ENCODE measurements around the gene TPPP2. TPM values are rescaled to one million over a fixed set of nuclear protein-coding genes. Genes with fewer than 3 reads are reported as not detected.

Gene TPPP2
- total RNA-seq, 2 donors from 2014 or later, result 1.3 TPM; not detected in 1

DNA sequence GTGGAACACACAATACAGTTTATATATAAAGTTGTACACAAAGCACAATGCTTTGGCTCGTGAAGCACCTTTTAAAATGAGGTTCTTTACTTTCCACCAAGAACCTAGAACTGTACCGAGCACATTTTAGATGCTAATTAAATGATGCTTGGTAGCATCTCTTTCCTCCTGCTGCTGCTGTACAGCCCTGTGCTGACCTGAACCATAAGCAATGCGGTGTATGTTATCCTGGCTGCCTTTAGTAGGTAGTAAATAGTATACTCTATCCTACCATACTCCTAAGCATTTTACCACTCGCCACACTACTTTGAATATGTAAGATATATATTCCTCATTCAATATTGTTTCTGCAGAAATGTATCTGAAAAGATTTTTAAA, 24.7 kb downstream of the TPPP2 start:
- no peaks in the 10 kb centered on the region for H3K36me3 ChIP-seq (replicated peaks in 1 of 2; ENCODE audit: insufficient read depth in 1 of 2, low read depth in 2 of 2)
- peak overlapping the region in 3 of 4 donors; percentile 51 to 76 (median 59) for H3K27ac ChIP-seq
- H3K4me1 ChIP-seq, result peaks cover 38% of the 10 kb centered on the region
- no peaks in the 10 kb centered on the region for H3K9me3 ChIP-seq
- intact Hi-C loops (cut with DNase I), result no loop called here
- H3K27me3 ChIP-seq, result no peaks in the 10 kb centered on the region
- TF ChIP-seq POLR2A (IDR thresholded peaks at IDR 0.05), result no peak
- TF ChIP-seq, protein P1, sequence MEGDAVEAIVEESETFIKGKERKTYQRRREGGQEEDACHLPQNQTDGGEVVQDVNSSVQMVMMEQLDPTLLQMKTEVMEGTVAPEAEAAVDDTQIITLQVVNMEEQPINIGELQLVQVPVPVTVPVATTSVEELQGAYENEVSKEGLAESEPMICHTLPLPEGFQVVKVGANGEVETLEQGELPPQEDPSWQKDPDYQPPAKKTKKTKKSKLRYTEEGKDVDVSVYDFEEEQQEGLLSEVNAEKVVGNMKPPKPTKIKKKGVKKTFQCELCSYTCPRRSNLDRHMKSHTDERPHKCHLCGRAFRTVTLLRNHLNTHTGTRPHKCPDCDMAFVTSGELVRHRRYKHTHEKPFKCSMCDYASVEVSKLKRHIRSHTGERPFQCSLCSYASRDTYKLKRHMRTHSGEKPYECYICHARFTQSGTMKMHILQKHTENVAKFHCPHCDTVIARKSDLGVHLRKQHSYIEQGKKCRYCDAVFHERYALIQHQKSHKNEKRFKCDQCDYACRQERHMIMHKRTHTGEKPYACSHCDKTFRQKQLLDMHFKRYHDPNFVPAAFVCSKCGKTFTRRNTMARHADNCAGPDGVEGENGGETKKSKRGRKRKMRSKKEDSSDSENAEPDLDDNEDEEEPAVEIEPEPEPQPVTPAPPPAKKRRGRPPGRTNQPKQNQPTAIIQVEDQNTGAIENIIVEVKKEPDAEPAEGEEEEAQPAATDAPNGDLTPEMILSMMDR (IDR thresholded peaks at IDR 0.05), result no peak
- H3K4me3 ChIP-seq, result no peak overlapping the region
- DNase-seq, result no peak
- 51 to 69% methylated on average over 4 of the region's 4 CpGs for WGBS, 2 donors
- no peak for ATAC-seq

DNA sequence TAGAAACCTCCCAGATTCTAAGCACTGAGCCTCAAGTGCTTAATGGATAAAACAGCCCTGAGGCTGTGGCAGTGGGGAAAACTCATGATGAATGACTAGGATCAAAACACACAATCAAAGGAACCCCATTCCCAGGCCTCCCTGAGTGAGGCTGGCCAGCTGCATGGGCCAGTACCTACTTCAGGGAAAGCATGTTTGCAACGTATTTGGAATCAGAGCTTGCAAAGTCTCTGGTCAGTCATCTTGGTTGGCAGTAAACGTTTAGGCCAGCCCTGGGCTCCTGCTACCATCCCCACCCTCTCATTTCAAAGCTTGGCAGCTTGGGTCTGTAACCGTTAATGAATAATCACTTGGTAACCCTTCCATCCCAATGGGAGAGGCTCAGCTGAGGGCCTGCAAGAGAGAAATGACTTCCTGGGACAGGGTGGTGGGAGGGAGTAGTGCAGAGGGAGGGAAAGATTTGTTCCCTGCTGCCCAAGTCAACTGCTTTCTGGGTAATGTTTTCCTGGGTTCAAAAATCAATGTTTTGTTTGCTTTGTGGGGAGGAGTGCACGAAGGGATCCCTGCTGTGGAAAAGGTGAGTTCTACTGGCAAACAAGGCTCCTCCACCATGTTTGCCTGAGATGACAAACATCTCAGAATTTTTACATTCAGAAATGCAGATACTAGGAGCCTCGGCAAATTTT, 25.6 kb downstream of the TPPP2 start:
- no peaks in the 10 kb centered on the region for H3K36me3 ChIP-seq (replicated peaks in 1 of 2; ENCODE audit: insufficient read depth in 1 of 2, low read depth in 2 of 2)
- peaks cover 39% of the 10 kb centered on the region for H3K4me1 ChIP-seq
- H3K9me3 ChIP-seq, result no peaks in the 10 kb centered on the region
- ATAC-seq (peak; percentile 75), DNase-seq (peak in 3 of 4 donors; percentile 29 to 50 (median 45))
- intact Hi-C loops (cut with DNase I), result no loop called here
- no peak overlapping the region for H3K4me3 ChIP-seq
- H3K27ac ChIP-seq, result peak overlapping the region in 3 of 4 donors; percentile 14 to 76 (median 59)
- WGBS, 2 donors, result 24 to 25% methylated on average over 5 of the region's 5 CpGs
- H3K27me3 ChIP-seq, result no peaks in the 10 kb centered on the region
- TF ChIP-seq, protein P1 (IDR thresholded peaks at IDR 0.05), result peak in 2 of 7 experiments; percentile 10 to 18
- no peak for TF ChIP-seq POLR2A (IDR thresholded peaks at IDR 0.05)

DNA sequence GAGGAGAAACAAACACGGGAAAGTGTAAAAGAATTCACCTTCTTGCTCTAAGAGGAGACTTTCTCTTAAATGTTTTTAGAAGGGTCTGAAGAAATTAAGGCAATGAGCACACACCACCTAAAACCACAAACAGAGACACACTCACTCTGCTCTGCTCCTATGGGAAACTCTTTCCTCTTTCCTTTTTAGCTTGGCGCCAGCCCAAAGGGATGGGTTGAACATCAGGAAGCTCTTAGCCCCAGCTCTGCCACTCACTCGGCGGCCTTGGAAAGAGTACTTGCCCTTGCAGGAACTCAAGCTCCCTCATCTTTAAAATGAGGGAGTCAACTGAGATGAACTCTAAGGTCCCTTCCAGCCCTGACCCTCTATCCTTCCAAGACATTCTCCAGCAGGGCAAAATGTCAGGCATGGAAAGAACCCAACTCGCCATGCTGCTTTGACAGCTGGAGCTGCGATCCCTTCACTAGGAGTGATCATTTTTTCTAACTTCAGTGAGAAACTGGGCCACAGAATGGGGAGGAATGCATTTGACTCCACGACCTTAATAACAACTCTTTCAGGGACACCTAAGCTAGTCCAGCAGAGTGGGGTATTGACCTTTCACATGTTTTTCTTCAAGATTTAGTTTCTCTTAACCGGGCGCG, 26.6 kb downstream of the TPPP2 start:
- no peak for DNase-seq
- 76 to 82% methylated on average over 10 of the region's 10 CpGs for WGBS, 2 donors

DNA sequence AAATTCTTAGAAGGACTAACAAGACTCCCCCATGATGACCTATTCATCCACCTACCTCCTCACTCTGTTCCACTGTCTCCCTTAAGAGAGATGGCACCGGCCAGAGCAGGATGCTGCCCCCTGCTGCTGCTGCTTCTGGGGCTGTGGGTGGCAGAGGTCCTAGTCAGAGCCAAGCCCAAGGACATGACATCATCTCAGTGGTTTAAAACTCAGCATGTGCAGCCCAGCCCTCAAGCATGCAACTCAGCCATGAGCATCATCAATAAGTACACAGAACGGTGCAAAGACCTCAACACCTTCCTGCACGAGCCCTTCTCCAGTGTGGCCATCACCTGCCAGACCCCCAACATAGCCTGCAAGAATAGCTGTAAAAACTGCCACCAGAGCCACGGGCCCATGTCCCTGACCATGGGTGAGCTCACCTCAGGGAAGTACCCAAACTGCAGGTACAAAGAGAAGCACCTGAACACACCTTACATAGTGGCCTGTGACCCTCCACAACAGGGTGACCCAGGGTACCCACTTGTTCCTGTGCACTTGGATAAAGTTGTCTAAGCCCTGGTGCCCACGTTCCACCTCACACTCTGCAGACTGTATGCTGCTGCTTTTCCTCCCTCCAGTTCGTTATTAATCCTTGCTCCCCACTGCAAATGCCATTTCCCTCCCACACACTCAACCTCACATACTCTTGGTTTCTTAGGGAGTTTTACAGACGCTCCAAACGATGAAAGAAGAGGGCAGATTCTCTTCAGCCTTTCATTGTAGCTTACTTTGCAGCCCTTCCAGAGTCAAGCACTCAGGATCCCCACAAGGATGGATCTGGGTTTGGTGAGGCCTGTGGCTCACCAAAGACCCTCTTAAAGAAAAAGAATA, 28.0 kb downstream of the TPPP2 start, which contains the start of gene RNASE8:
RNASE8 (plus strand) TSS at position 20 of the 873 bp plus-strand sequence; CDS start at position 91, 71 bp downstream.
- intact Hi-C loops (cut with DNase I), result no loop called here
- Histone ChIP-seq H3K9me3 (no peaks in the 10 kb centered on the region), H3K4me3 (no peak within 1 kb of the TSS), H3K27me3 (no peaks in the 10 kb centered on the region), H3K27ac (peak within 1 kb of the TSS in 2 of 4 donors; percentile 47 to 76), H3K4me1 (peaks cover 54% of the 10 kb centered on the region), H3K36me3 (replicated peaks in 1 of 2; ENCODE audit: insufficient read depth in 1 of 2, low read depth in 2 of 2) (no peaks in the 10 kb centered on the region)
- no peak for DNase-seq
- ATAC-seq, result no peak
- TF ChIP-seq, protein P1 (IDR thresholded peaks at IDR 0.05), result no peak
- TF ChIP-seq POLR2A (IDR thresholded peaks at IDR 0.05), result no peak
- WGBS, 2 donors, result 70 to 75% methylated on average over 6 to 8 of the region's 8 CpGs

More for the DNA sequence above, 26.6 kb downstream of the TPPP2 start:
- H3K27me3 ChIP-seq, result no peaks in the 10 kb centered on the region
- TF ChIP-seq, protein P1 (IDR thresholded peaks at IDR 0.05), result no peak
- TF ChIP-seq POLR2A (IDR thresholded peaks at IDR 0.05), result no peak
- peak overlapping the region in 2 of 4 donors; percentile 47 to 76 for H3K27ac ChIP-seq
- ATAC-seq, result no peak
- no peaks in the 10 kb centered on the region for H3K9me3 ChIP-seq
- intact Hi-C loops (cut with DNase I), result no loop called here
- H3K4me1 ChIP-seq, result peaks cover 49% of the 10 kb centered on the region
- no peaks in the 10 kb centered on the region for H3K36me3 ChIP-seq (replicated peaks in 1 of 2; ENCODE audit: insufficient read depth in 1 of 2, low read depth in 2 of 2)
- H3K4me3 ChIP-seq, result no peak overlapping the region
